ENCODE data around the gene ANKS1B.

Gene ANKS1B

GRCh38 chr12:99433155-99433554 is 551.6 kb downstream of the ANKS1B start:
- in situ Hi-C loops (cut with MboI; ENCODE audit: low sequenced_read_pairs, unreplicated experiment) = no loop called here
- no peak for TF ChIP-seq CTCF (IDR thresholded peaks at IDR 0.05; ENCODE audit: borderline replicate concordance, control extremely low read depth, extremely low read depth, insufficient read depth, missing control alignments)
- no peak for DNase-seq (ENCODE audit: low spot score)

DNA sequence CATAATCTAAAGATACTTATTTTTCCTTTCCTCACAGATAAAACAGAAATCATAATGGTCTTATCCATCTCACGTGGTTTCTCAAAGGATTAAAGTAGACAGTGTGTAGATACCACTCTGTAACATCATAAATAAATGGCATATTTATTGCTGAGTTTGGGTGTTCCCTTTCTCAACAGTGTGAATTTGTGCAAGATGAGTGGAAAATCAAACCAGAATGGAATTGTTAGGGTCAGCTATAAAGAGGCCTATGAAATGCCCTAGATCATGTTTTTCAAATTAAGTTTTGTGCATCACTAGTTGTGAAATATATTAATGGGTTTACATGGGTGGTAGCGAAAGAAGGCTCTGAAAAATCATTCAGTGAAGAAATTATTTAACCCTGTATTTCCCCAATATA is 553.5 kb downstream of the ANKS1B start:
- in situ Hi-C loops (cut with MboI; ENCODE audit: low sequenced_read_pairs, unreplicated experiment) = no loop called here
- TF ChIP-seq CTCF (IDR thresholded peaks at IDR 0.05; ENCODE audit: borderline replicate concordance, control extremely low read depth, extremely low read depth, insufficient read depth, missing control alignments) = no peak
- no peak for DNase-seq (ENCODE audit: low spot score)

- TF ChIP-seq CTCF (IDR thresholded peaks at IDR 0.05; ENCODE audit: borderline replicate concordance, control extremely low read depth, extremely low read depth, insufficient read depth, missing control alignments) = no peak
- DNase-seq (ENCODE audit: low spot score) = no peak
- in situ Hi-C loops (cut with MboI; ENCODE audit: low sequenced_read_pairs, unreplicated experiment) = no loop called here
Measured at GRCh38 chr12:99427104-99427503, 557.6 kb downstream of the ANKS1B start.

DNA sequence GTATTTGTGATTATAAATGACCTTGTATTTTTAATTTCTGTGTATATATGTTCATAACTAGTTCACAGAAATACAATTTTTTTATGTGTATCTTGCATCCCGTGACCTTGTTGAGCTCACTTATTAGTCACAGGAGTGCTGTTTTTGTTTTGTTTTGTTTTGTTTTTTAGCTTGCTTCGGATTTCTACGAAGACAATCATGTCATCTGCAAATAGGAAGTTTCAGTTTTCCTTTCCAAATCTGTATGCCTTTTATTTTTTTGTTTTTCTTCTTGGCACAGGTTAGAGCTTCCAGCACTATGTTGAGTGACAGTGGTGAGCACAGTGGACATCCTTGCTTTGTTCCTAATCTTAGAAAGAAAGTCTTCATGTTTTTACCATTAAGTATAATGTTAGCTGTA is 566.4 kb downstream of the ANKS1B start:
- no peak for TF ChIP-seq CTCF (IDR thresholded peaks at IDR 0.05; ENCODE audit: borderline replicate concordance, control extremely low read depth, extremely low read depth, insufficient read depth, missing control alignments)
- in situ Hi-C loops (cut with MboI; ENCODE audit: low sequenced_read_pairs, unreplicated experiment) = no loop called here
- DNase-seq (ENCODE audit: low spot score) = no peak

DNA sequence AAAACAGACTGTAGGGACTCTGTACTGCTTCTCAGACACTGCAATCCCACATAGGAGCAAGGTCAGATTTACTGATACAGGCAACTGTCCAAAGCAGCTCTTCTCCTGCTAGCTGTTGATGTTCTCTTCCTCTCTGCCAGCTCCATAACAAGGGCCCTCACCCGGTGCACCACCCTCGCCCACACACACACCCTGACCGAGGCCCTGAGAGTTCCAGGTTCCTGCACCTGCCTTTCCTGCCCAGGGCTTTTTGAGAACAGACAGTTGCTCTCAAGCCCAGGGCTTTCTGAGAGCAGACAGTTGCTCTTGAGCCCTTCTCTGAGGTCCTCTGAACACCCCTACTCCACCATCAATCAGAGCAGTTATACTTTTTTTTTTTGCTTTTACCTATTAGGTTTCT is 571.0 kb downstream of the ANKS1B start:
- in situ Hi-C loops (cut with MboI; ENCODE audit: low sequenced_read_pairs, unreplicated experiment) = no loop called here
- TF ChIP-seq CTCF (IDR thresholded peaks at IDR 0.05; ENCODE audit: borderline replicate concordance, control extremely low read depth, extremely low read depth, insufficient read depth, missing control alignments) = no peak
- DNase-seq (ENCODE audit: low spot score) = no peak

GRCh38 chr12:99393763-99394162 is 591.0 kb downstream of the ANKS1B start:
- in situ Hi-C loops (cut with MboI; ENCODE audit: low sequenced_read_pairs, unreplicated experiment) = loop anchor here (25.0 kb wide), 1 partner anchor 356 kb away; no protein-coding TSS in a partner anchor
- no peak for TF ChIP-seq CTCF (IDR thresholded peaks at IDR 0.05; ENCODE audit: borderline replicate concordance, control extremely low read depth, extremely low read depth, insufficient read depth, missing control alignments)
- no peak for DNase-seq (ENCODE audit: low spot score)

Measured in GM13976 (cell line).